NCI-H1105 treated with DMSO at 0.1 percent for 48 hours (cell line): ENCODE data around the gene SRRM2.

ENCODE experiments used
- DNase-seq: peaks from one replicate; lab custom pipeline; 2025; lab: John Stamatoyannopoulos, UW

Gene SRRM2

DNA sequence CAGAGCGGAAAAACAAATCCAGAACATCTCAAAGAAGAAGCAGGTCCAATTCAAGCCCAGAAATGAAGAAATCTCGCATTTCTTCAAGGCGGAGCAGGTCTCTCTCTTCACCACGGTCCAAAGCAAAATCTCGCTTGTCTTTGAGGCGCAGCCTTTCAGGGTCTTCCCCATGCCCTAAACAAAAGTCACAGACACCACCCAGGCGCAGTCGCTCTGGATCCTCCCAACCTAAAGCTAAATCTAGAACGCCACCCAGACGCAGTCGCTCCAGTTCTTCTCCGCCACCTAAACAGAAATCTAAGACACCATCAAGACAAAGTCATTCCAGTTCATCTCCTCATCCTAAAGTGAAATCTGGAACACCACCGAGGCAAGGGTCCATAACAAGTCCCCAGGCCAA lies 10.3 kb downstream of the SRRM2 start:
- no peak for DNase-seq

DNA sequence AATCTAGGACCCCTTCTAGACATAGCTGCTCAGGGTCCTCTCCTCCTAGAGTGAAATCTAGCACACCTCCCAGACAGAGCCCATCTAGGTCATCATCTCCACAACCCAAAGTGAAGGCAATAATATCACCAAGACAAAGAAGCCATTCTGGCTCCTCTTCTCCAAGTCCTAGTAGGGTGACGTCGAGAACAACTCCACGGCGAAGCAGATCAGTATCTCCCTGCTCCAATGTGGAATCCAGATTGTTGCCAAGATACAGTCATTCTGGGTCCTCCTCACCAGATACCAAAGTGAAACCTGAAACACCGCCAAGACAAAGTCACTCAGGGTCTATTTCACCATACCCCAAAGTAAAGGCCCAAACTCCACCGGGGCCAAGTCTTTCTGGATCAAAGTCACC lies 10.7 kb downstream of the SRRM2 start:
- no peak for DNase-seq

DNA sequence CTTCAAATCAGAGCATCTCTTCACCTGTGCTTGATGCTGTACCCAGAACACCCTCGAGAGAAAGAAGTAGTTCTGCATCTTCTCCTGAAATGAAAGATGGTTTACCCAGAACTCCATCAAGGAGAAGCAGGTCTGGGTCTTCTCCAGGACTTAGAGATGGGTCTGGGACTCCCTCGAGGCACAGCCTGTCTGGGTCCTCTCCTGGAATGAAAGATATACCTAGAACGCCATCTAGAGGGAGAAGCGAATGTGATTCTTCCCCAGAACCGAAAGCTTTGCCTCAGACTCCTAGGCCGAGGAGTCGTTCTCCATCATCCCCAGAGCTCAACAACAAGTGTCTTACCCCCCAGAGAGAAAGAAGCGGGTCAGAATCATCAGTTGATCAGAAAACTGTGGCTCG lies 12.3 kb downstream of the SRRM2 start:
- no peak for DNase-seq

DNA sequence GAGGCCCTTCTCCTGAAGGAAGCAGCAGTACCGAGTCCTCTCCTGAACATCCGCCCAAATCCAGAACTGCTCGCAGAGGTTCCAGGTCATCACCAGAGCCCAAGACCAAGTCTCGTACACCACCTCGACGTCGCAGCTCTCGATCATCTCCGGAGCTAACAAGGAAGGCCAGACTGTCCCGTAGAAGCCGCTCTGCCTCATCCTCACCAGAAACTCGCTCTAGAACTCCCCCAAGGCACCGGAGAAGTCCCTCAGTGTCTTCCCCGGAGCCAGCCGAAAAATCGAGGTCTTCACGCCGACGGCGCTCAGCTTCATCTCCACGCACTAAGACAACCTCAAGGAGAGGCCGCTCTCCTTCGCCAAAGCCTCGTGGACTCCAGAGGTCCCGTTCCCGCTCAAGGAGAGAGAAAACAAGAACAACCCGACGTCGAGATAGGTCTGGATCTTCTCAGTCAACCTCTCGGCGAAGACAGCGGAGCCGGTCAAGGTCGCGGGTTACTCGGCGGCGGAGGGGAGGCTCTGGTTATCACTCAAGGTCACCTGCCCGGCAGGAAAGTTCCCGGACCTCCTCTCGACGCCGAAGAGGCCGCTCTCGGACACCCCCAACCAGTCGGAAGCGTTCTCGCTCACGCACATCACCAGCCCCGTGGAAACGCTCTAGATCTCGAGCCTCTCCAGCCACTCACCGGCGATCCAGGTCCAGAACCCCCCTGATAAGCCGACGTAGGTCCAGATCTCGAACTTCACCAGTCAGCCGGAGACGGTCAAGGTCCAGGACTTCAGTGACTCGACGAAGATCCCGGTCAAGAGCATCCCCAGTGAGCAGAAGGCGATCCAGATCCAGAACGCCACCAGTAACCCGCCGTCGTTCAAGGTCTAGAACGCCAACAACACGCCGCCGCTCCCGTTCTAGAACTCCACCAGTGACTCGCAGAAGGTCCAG lies 13.3 kb downstream of the SRRM2 start:
- no peak for DNase-seq

DNA sequence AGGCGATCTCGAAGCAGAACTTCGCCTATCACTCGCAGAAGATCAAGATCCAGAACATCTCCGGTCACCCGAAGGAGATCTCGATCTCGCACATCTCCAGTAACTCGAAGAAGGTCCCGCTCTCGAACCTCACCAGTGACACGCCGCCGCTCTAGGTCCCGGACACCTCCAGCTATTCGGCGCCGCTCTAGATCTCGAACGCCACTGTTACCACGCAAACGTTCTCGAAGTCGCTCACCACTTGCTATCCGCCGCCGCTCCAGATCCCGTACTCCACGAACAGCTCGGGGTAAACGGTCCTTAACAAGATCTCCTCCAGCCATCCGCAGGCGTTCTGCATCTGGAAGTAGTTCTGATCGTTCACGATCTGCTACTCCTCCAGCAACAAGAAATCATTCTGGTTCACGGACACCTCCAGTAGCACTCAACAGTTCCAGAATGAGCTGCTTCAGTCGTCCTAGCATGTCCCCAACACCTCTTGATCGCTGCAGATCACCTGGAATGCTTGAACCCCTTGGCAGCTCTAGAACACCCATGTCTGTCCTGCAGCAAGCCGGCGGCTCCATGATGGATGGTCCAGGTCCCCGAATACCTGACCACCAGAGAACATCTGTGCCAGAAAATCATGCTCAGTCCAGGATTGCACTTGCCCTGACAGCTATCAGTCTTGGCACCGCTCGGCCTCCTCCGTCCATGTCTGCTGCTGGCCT lies 14.1 kb downstream of the SRRM2 start:
- DNase-seq = no peak

DNA sequence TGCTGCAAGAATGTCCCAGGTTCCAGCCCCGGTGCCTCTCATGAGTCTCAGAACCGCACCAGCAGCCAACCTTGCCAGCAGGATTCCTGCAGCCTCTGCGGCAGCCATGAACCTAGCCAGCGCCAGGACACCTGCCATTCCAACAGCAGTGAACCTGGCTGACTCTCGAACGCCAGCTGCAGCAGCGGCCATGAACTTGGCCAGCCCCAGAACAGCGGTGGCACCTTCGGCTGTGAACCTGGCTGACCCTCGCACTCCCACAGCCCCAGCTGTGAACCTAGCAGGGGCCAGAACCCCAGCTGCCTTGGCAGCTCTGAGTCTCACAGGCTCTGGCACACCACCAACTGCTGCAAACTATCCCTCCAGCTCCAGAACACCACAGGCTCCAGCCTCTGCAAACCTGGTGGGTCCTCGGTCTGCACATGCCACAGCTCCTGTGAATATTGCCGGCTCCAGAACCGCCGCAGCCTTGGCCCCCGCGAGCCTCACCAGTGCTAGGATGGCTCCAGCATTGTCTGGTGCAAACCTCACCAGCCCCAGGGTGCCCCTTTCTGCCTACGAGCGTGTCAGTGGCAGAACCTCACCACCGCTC lies 14.8 kb downstream of the SRRM2 start:
- no peak for DNase-seq

DNA sequence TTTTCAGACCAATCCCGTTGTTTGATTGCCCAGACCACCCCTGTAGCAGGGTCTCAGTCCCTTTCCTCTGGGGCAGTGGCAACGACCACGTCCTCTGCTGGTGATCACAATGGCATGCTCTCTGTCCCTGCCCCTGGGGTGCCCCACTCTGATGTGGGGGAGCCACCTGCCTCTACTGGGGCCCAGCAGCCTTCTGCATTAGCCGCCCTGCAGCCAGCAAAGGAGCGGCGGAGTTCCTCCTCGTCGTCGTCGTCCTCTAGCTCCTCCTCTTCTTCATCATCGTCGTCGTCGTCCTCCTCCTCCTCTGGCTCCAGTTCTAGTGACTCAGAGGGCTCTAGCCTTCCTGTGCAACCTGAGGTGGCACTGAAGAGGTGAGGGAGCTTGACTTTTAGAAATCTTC lies 15.5 kb downstream of the SRRM2 start:
- DNase-seq = no peak

DNA sequence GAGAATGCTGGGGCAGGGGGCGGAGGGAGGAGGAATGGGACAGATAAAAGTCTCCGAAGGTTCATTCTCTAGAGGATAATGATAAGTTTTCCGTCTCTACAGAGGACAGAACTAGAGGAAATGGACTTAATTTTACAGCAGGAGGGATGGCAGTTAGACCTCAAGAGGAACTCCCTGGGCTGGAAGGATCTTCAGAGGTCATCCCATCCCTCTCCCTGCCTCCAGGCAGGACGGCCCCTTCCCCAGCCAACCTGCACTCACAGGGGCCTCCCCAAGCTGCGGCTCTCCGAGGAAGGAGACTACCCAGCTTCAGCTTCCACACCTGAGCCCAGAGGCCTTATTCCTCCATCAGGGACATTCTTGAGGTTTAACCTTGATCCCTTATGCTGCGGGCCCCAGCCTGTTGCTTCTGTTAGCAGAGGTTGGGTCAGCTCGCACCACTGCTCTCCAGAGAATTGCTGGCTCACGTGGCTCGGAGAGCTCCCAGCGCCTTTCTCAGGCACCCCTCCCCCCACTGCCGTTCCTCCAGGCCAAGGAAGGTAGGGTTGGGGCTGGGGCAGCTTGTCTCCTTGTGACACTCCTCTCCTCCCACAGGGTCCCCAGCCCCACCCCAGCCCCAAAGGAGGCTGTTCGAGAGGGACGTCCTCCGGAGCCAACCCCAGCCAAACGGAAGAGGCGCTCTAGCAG lies 16.1 kb downstream of the SRRM2 start:
- DNase-seq = no peak

DNA sequence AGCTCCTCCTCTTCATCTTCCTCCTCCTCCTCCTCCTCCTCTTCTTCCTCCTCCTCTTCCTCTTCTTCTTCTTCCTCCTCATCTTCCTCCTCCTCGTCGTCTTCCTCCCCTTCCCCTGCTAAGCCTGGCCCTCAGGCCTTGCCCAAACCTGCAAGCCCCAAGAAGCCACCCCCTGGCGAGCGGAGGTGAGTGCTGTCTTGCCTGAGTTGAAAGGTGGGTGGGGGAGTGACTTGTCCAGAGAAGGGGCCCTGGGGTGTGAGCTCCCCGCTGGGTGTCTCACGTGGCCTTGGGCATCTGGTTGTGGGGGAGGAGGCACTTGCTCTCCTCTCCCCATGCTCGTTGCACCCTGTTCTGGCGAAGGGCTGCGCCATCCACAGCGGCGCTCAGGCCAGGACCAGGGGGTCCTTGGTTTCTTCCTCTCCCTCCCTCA lies 16.7 kb downstream of the SRRM2 start:
- DNase-seq = no peak

DNA sequence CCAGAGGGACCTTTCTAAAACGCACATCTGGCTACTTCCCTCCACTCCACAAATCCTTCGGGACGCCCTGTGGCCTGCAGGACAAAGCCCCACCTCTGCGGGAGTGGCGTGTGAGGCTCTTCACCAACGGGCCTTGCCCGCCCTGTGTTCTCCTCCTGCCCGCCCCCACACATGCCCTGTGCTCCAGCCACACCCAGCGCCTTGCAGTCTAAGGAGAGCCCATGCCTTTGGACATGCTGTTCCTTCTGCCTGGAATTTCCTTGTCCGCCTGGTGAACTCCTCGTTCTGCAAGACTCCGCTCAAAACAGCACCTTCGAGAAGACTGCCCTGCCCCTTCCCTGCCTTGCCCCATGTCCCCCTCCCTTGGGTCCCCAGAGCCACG lies 17.2 kb downstream of the SRRM2 start:
- no peak for DNase-seq

DNA sequence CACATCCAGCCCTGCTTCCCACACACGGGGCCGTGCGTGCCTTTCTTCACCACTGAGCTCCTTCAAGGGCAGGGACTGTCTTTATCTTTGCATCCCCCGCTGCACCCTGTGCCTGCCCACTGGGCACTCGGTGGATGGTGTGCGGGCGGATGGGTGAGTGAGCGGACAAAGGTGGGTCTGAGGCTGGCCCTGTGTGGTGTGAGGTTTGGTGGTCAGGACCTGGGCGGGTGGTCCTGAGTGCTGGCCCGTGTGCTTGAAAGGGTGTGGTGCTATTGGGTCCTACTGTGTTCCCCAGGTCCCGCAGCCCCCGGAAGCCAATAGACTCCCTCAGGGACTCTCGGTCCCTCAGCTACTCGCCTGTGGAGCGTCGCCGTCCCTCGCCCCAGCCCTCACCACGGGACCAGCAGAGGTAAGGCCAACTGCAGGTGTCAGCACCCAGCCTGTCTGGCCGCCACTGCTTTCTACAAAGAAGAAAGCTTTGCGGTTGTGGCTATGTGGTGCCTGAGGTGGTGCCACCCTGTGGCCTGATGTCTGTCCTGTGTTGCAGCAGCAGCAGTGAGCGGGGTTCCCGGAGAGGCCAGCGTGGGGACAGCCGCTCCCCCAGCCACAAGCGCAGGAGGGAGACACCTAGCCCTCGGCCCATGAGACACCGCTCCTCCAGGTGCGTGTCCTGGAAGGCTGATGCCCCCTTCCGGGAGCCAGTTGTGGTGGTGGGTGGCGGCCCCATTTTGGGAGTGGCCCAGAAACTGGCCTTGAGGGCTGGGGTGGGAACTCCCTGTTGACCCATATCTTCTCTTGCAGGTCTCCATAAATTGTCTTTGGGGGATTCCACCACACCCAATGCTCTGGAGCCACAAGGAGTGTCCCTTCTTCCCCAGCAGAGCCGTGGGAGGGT lies 17.9 kb downstream of the SRRM2 start:
- DNase-seq = no peak

DNA sequence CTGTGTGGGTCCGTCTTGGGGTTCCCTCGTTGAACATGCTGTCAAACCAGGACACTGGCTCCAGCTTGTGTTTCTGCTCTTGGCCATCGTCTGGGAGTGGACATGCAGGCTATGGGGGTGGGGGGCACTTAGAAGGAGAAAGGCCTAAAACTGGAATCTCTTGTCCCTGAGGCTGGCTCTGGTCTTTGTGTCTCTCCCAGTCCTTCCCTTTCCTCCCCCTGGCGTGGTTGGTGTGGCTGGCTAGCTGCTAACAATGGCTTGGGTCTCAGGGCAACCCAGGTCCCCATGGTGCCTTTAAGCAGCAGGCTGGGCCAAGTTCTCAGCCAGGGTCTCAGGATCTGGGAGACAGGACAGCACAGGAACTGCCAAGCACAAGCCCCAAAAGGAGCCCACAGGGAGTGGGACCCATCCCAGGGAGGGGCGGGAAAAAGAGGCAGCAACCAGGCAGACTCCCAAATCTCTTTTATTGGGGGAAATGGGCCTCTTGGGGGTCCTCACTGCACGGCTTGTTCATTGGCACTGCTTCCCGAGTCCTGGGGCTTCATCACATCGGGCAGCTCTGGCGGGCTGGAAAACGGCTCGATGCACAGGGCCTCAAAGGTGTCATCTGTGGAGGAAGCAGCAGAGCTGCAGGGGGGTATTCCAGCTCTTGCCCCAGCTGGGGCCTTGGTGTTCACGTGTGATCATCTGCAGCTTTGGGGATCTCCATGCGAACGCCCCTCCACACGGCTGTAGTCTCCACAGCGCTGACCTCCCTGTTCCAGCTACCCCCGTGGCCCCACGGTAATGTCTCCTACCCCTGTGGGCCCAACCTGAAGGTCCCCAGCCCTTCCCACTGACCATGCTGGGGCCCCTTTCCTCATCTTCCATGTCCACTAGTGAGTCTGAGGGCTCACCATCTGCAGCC lies 19.3 kb downstream of the SRRM2 start:
- DNase-seq = no peak

DNA sequence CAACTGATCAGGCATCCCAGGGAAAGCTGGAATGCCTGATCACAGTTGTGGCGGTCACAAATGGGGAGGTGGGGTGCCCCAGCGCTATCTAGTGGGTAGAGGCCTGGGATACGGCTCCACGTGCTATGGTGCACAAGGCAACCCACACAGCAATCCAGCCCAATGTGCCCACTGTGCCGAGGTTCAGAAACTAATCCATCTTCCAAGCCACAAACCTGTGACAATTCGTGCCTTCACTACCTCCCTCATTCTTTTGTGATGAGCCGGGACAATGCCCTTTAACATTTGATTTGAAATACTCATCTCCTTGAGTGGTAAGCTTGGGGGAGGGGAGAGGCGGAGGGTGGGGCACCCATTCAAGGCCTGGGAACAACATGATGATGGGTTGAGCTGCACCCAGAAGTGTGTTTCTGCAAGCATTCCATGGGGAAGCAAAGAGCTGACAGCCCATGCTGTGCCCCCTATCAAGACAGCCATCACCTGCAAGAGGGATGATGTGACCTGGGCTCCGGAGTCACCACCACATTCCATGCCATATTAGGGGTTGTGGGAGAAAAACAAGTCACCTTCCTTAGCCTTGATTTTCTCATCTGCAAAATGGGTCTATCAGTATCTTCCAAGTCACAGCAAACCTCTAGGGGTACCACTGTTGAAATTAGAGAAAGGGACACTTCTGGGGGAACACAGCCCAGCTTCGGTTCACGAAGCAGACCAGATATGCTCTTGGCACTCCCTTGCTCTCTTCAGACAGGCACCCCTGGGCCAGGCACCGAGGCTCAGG lies 20.9 kb downstream of the SRRM2 start:
- no peak for DNase-seq

DNA sequence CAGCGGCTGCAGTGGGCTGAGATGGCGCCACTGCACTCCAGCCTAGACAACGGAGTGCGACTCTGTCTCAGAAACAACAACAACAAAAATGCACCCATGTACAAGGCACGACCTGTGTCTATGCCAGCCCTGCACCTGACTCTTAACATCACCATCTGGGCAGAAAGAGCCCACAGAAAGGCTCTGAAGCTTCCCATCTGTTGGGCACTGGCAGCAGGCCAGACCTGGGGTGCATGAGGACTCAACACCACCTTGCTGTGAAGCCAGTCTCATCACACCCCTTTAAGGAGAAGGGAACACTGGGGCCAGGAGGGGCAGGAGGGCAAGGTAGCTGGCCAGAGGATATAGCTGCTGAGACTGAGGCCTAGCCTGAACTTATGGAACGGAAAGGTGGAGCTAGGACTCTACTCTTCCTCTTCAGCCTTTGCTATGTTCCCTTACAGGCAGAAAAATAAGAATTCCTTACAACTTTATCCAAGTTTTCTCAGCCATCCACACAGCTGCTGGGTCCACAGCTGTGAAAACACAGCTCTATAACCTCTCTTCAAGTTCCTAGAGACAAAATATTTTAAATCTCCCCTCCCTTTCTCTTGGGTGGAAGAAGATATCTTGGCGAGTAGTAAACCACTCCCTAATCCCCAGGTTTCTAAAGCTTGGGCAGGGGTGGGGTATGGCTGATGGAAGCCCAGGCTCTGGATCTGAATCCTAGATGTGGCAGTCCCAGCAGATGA lies 21.9 kb downstream of the SRRM2 start:
- no peak for DNase-seq

DNA sequence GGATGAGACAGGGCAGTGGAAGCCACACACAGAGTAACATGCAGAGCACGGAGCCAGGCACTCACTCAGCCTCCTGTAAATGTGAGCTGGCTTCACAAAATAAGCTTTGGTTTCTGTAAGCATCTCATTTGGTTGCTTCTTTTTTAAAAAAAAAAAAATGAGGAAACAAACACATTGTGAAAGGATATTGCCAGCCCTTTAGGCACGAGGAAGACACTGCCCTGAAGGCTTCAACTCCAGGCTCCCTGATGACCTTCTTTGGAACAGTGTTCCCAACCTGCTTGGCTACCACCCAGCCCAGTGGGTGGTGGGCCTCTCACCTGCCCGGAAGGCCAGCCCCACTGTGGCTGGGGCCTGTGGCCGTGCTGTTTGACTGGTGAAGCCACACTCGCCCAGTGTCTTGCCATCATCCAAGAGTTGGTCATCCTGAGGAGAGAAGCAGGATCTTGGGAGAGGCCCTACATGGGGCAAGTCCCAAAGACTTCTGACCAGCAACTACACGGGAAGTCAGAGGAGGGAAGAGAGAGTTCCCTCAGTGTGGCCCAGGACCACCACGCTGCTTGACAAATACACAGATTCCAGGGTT lies 22.8 kb downstream of the SRRM2 start:
- no peak for DNase-seq

DNA sequence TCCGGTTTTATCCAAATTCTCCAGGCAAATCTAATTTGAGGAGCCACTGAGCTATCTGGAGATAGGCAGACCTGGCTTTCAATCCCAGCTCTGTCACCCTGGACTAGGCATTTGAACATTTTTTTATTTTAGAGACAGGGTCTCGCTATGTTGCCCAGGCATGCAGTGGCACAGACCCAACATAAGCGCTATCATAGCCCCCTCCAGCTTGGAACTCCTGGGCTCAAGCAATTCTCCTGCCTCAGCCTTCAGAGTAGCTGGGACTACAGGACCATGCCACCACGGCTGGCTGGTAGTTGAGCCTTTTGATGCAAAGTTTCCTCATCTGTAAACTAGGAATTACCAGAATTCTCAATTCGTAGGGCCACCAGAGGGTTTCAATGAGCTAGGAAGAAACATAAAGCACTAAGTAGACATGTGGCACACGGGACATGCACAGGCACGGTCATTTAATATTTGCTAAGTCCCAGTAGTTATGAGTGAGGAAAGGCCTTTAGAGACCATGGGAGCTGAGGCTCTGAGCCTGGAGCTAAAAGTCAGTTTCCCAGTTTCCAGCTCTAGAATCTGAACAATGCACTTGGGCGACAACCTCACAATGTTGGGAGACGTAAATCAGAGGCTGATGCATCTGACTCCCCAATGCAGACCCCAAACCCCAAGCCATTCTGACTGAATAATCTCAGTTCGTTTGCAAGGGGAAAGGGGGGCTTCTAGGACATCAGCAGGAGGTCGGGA lies 23.5 kb downstream of the SRRM2 start:
- no peak for DNase-seq

DNA sequence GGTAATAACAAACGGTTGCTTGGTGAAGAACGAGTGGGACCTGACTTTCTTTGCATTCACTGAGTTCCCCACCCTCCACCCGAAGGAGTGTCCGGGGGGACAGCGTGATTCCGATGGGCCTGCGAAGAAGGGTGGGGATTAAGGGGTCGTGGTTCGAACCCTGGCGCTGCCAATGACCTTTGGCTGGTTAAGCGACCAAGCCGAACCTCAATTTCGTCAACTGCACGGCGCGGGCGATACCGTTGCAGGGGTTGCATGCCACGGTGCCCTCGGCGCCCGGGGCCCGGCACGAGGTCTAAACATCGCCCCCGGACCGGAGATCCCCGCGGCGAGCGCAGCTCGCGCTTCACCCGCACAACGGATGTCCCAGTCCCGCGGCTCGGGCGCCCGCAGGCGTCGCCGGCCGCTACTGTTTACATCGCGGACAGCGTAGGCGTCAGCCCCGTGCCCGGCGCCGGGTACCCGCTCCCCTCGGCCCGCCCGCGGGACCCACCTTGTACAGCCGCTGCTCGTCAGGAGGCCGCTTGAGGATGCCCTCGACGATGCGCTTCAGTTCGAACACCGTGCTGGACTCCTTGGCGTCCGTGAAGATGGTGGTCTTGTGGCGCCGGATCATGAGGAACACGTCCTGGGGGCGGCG lies 24.2 kb downstream of the SRRM2 start:
- DNase-seq = no peak
